ENCODE results near the gene SCRN1.

The SCRN1 gene

GRCh38 chr7:29987811-29988317 lies 1.7 kb downstream of the SCRN1 start:
- peak in 1 of 2 donors; percentile 70 for DNase-seq
- Histone ChIP-seq H2BK120ac (ENCODE audit: insufficient read depth, low read length, poor library complexity) (peak overlapping the region; percentile 58), H2AFZ (ENCODE audit: insufficient read depth, low read length, poor library complexity) (peak overlapping the region; percentile 45), H3K9me3 (ENCODE audit: insufficient read depth, low read depth, low read length) (no peaks in the 10 kb centered on the region), H3K79me1 (ENCODE audit: low read length) (peaks cover 20% of the 10 kb centered on the region), H3K18ac (ENCODE audit: low read length) (peak overlapping the region; percentile 96), H3K4me1 (ENCODE audit: control insufficient read depth in 1 of 2, insufficient read depth in 2 of 2, low read length in 2 of 2) (peaks cover 3 to 11% of the 10 kb centered on the region in 2 experiments), H3K23ac (ENCODE audit: low read length) (no peak overlapping the region), H2BK12ac (ENCODE audit: low read length) (peak overlapping the region; percentile 90), H4K8ac (ENCODE audit: low read depth, low read length) (peak overlapping the region; percentile 95), H3K4me2 (ENCODE audit: low read length) (peak overlapping the region; percentile 79), H3K27ac (ENCODE audit: low read depth, low read length) (peak overlapping the region; percentile 78), H2AK5ac (ENCODE audit: low read length) (peak overlapping the region; percentile 79), H4K12ac (ENCODE audit: low read depth, low read length) (peak overlapping the region; percentile 85), H3K9ac (ENCODE audit: low read length) (no peak overlapping the region), H3K79me2 (ENCODE audit: control insufficient read depth, insufficient read depth, low read length, poor library complexity) (peaks cover 13% of the 10 kb centered on the region), H3K14ac (ENCODE audit: low read length) (peak overlapping the region; percentile 95), H3K4me3 (ENCODE audit: low read depth, low read length) (no peak overlapping the region), H4K91ac (ENCODE audit: low read depth, low read length) (peak overlapping the region; percentile 91), H3K27me3 (ENCODE audit: insufficient read depth, low read length) (peaks cover 3% of the 10 kb centered on the region), H3K4ac (ENCODE audit: low read depth, low read length) (peak overlapping the region; percentile 98), H2BK5ac (ENCODE audit: low read depth, low read length, poor library complexity) (peak overlapping the region; percentile 86), H3K36me3 (ENCODE audit: control insufficient read depth in 1 of 2, insufficient read depth in 2 of 2, low read length in 2 of 2) (no peaks in the 10 kb centered on the region)
- WGBS (ENCODE audit: extremely low coverage, insufficient coverage, insufficient read length) = no CpG with 5 or more reads among the region's 8 CpGs

- Histone ChIP-seq H2BK5ac (ENCODE audit: low read depth, low read length, poor library complexity) (no peak overlapping the region), H2AFZ (ENCODE audit: insufficient read depth, low read length, poor library complexity) (no peak overlapping the region), H2AK5ac (ENCODE audit: low read length) (no peak overlapping the region), H3K23ac (ENCODE audit: low read length) (no peak overlapping the region), H3K4me2 (ENCODE audit: low read length) (no peak overlapping the region), H4K8ac (ENCODE audit: low read depth, low read length) (no peak overlapping the region), H3K9me3 (ENCODE audit: insufficient read depth, low read depth, low read length) (no peaks in the 10 kb centered on the region), H3K4me1 (ENCODE audit: control insufficient read depth in 1 of 2, insufficient read depth in 2 of 2, low read length in 2 of 2) (peaks cover 3 to 11% of the 10 kb centered on the region in 2 experiments), H3K27me3 (ENCODE audit: insufficient read depth, low read length) (peaks cover 3% of the 10 kb centered on the region), H3K79me1 (ENCODE audit: low read length) (peaks cover 20% of the 10 kb centered on the region), H4K91ac (ENCODE audit: low read depth, low read length) (no peak overlapping the region), H3K9ac (ENCODE audit: low read length) (no peak overlapping the region), H3K14ac (ENCODE audit: low read length) (no peak overlapping the region), H3K4me3 (ENCODE audit: low read depth, low read length) (no peak overlapping the region), H2BK12ac (ENCODE audit: low read length) (no peak overlapping the region), H3K79me2 (ENCODE audit: control insufficient read depth, insufficient read depth, low read length, poor library complexity) (peaks cover 13% of the 10 kb centered on the region), H3K4ac (ENCODE audit: low read depth, low read length) (peak overlapping the region; percentile 49), H3K18ac (ENCODE audit: low read length) (no peak overlapping the region), H2BK120ac (ENCODE audit: insufficient read depth, low read length, poor library complexity) (no peak overlapping the region), H3K27ac (ENCODE audit: low read depth, low read length) (no peak overlapping the region), H3K36me3 (ENCODE audit: control insufficient read depth in 1 of 2, insufficient read depth in 2 of 2, low read length in 2 of 2) (no peaks in the 10 kb centered on the region), H4K12ac (ENCODE audit: low read depth, low read length) (no peak overlapping the region)
- WGBS (ENCODE audit: extremely low coverage, insufficient coverage, insufficient read length) = no CpG with 5 or more reads among the region's 2 CpGs
- no peak for DNase-seq
These were observed 2.5 kb downstream of the SCRN1 start for GRCh38 chr7:29987083-29987482.

- Histone ChIP-seq H3K9me3 (ENCODE audit: insufficient read depth, low read depth, low read length) (no peaks in the 10 kb centered on the region), H3K27me3 (ENCODE audit: insufficient read depth, low read length) (no peaks in the 10 kb centered on the region), H3K4me2 (ENCODE audit: low read length) (no peak overlapping the region), H3K79me2 (ENCODE audit: control insufficient read depth, insufficient read depth, low read length, poor library complexity) (no peaks in the 10 kb centered on the region), H3K4me3 (ENCODE audit: low read depth, low read length) (no peak overlapping the region), H4K12ac (ENCODE audit: low read depth, low read length) (no peak overlapping the region), H3K4ac (ENCODE audit: low read depth, low read length) (peak overlapping the region; percentile 14), H3K9ac (ENCODE audit: low read length) (no peak overlapping the region), H2BK120ac (ENCODE audit: insufficient read depth, low read length, poor library complexity) (no peak overlapping the region), H2BK5ac (ENCODE audit: low read depth, low read length, poor library complexity) (no peak overlapping the region), H3K23ac (ENCODE audit: low read length) (no peak overlapping the region), H2AFZ (ENCODE audit: insufficient read depth, low read length, poor library complexity) (no peak overlapping the region), H3K27ac (ENCODE audit: low read depth, low read length) (no peak overlapping the region), H3K4me1 (ENCODE audit: control insufficient read depth in 1 of 2, insufficient read depth in 2 of 2, low read length in 2 of 2) (no peaks in the 10 kb centered on the region), H3K79me1 (ENCODE audit: low read length) (no peaks in the 10 kb centered on the region), H2AK5ac (ENCODE audit: low read length) (no peak overlapping the region), H3K14ac (ENCODE audit: low read length) (no peak overlapping the region), H2BK12ac (ENCODE audit: low read length) (no peak overlapping the region), H4K8ac (ENCODE audit: low read depth, low read length) (no peak overlapping the region), H4K91ac (ENCODE audit: low read depth, low read length) (no peak overlapping the region), H3K36me3 (ENCODE audit: control insufficient read depth in 1 of 2, insufficient read depth in 2 of 2, low read length in 2 of 2) (no peaks in the 10 kb centered on the region), H3K18ac (ENCODE audit: low read length) (no peak overlapping the region)
- no peak for DNase-seq
These were observed 9.4 kb downstream of the SCRN1 start for GRCh38 chr7:29980151-29980550.

- Histone ChIP-seq H2BK120ac (ENCODE audit: insufficient read depth, low read length, poor library complexity) (no peak overlapping the region), H3K79me1 (ENCODE audit: low read length) (no peaks in the 10 kb centered on the region), H3K79me2 (ENCODE audit: control insufficient read depth, insufficient read depth, low read length, poor library complexity) (no peaks in the 10 kb centered on the region), H3K36me3 (ENCODE audit: control insufficient read depth in 1 of 2, insufficient read depth in 2 of 2, low read length in 2 of 2) (no peaks in the 10 kb centered on the region), H4K91ac (ENCODE audit: low read depth, low read length) (no peak overlapping the region), H3K4me1 (ENCODE audit: control insufficient read depth in 1 of 2, insufficient read depth in 2 of 2, low read length in 2 of 2) (no peaks in the 10 kb centered on the region), H2BK12ac (ENCODE audit: low read length) (no peak overlapping the region), H3K4me2 (ENCODE audit: low read length) (no peak overlapping the region), H3K27ac (ENCODE audit: low read depth, low read length) (no peak overlapping the region), H3K27me3 (ENCODE audit: insufficient read depth, low read length) (no peaks in the 10 kb centered on the region), H3K23ac (ENCODE audit: low read length) (no peak overlapping the region), H3K18ac (ENCODE audit: low read length) (no peak overlapping the region), H3K4ac (ENCODE audit: low read depth, low read length) (no peak overlapping the region), H4K8ac (ENCODE audit: low read depth, low read length) (no peak overlapping the region), H2AK5ac (ENCODE audit: low read length) (no peak overlapping the region), H4K12ac (ENCODE audit: low read depth, low read length) (no peak overlapping the region), H3K14ac (ENCODE audit: low read length) (no peak overlapping the region), H3K9me3 (ENCODE audit: insufficient read depth, low read depth, low read length) (no peaks in the 10 kb centered on the region), H3K9ac (ENCODE audit: low read length) (no peak overlapping the region), H2BK5ac (ENCODE audit: low read depth, low read length, poor library complexity) (no peak overlapping the region), H3K4me3 (ENCODE audit: low read depth, low read length) (no peak overlapping the region), H2AFZ (ENCODE audit: insufficient read depth, low read length, poor library complexity) (no peak overlapping the region)
- WGBS (ENCODE audit: extremely low coverage, insufficient coverage, insufficient read length) = no CpG with 5 or more reads among the region's 8 CpGs
- no peak for DNase-seq
These were observed 11.5 kb downstream of the SCRN1 start for GRCh38 chr7:29977886-29978651.

Data from trophoblast cell (in vitro differentiated cells and primary cell).